ENCODE measurements around the gene PEPD.
"Not testable (repeated sequence)": the region's sequence is repeated elsewhere in the genome, so short reads cannot be mapped to it uniquely, and the experiment has no call there.

Gene PEPD

DNA sequence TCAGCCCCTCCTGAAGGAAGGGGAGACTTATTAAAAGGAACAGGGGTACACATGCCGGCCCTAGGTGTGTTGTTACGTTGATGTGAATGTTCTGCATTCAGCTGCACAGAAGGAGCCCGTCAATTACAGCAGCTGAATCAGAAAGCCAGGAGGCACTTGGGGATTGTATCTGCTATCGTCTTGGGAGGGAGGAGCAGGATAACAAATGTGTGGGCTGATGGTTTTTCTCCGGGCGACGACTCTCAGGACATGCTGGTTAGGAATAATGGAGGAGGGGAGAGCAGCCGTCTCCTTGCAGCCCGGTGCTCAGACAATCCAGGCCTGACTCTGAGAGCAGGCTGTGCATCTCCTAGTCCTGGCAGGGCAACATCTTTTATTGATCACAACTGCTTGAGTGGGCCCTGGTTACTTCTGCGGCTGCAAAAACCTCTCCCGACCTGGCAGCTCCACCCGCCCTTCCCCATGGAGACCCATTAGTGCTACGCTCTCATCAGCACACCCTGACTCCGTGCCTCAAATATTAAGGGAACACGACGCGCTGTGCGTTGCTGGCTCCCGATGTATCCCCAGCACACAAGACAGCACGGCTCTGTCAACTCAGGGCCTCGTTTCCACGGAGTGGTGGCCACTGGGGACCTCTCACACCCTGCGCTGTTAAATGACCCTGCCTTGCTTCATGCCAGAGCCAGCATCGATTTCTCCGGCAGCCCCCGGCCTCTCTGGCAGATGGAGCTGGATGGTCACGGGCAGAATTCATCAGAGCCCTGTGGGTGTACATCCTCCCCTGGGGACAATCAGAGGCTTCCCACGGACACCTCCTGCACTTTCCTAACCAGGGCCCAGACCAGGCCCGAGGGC lies 25.3 kb downstream of the PEPD start:
- no peak for DNase-seq

DNA sequence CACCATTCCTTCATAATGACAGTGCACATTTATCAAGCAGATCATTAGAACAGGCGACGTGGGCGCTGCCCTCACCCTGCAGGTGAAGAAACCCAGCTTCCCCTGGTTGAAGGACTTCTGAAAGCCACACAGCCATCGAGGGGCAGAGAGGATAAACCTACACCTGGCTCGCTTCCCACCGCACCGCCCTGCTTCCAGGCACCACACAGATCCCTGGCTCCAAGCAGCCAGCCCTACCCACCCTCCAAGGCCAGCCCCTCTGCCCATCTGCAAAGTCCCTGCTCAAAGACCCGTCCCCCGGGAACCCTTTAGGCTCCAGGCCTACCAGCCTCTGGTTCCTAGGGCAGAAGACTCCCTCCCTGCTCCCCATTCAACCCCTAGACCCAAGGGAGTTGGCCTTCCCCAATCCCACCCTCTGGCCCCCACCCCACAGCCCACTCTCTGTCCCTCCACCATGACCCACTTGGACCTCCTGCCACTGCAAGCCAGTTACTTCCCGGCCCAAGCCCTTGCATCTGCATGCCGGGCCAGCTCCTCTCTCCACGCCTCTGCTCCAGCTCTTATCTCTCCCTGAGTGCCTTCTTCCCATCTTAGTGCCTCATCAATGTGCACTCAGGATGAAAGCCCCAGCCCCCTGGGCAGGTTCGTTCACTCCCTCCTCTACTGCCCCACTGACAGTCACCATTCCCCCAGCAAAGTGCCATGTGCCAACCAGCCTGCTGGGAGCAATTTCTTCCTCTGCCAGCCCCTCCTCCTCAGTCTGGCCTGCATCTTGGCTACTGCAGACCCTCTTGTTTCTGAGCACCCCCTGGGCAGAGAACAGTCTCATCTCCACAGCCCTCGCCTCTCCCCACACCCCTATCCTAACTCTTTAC lies 28.0 kb downstream of the PEPD start:
- DNase-seq: no peak

DNA sequence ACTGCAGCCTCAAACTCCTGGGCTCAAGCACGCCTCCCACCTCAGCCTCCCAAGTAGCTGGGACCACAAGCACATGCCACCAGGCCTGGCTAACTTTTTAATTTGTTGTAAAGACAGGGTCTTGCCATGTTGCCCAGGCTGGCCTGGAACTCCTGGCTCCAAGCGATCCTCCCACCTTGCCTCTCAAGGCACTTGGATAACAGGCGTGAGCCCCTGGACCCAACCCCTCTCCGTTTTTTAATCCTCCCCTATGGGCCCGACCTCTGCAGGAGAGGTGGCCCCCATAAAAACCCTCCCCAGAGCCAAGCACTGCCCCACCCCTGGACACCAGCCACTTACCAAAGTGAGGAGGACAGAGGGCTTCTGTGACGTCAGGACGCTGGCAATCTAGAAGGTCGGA lies 28.6 kb downstream of the PEPD start:
- no peak for DNase-seq

DNA sequence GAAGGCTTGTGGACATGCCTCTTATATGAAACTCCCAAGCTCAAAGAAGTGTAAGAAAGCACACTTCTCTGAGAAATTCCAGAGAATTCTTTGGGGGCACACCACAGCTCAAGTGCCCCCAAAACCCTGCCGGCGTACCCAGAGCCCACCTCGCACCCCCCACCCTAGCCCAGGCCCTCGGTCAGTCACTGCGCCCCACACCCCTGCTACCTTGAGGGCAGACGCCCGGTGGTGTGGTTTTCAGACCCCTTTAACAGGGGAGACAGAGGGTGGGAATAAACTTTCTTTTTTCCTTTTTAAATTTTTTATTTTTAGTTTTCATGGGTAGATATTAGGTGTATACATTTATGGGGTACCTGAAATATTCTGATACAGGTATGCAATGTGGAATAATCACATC lies 29.5 kb downstream of the PEPD start:
- DNase-seq: no peak

DNA sequence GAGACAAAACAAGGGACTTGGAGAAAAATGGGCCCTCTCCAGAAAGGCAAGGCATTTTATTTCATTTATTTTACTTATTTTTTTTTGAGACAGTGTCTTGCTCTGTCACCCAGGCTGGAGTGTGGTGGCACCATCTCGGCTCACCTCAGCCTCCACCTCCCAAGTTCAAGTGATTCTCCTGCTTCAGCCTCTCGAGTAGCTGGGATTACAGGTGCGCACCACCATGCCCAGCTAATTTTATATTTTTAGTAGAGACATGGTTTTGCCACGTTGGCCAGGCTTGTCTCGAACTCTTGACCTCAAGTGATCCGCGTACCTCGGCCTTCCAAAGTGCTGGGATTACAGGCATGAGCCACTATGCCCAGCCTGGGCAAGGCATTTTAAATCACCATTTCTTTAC lies 31.0 kb downstream of the PEPD start:
- DNase-seq: not testable (repeated sequence)

DNA sequence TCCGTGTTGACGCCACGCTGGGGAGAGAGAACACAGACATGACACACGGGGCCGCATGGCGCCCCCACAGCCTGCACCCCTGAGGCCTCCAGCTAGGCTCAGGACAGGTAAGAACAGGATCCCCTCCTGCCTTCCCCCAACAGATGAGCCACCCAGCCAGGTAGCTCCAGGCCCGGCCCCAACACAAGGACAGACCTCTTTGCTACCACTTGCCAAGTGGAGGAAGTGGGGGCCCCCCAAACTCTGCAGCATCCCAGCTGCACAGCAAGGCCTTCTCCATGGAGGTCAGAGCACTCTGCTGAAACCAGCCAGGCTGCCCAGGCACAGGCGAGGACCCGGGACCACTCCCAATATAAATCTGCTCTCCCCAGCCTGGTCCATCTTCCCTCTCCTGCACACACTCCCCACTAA lies 31.5 kb downstream of the PEPD start:
- DNase-seq: no peak

DNA sequence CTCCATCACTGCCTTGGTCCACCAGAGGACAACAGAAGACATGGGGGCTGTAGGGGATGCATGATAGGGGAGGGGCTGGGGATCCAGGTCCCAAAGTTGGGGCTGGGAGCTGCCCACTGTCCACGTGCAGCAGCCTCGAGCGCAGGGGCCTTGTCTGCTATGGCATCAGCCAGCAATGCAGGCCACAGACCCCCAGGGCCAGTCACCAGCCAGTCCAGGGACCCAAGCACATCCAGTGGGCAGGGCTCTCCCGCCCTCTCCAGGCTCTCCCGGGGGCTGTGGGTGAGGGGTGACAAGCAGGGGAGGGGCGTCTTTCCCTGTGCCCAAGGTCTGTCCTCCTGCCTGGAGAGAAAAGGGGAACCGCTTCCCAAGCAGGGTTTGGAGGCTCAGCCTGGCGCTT lies 32.8 kb downstream of the PEPD start:
- no peak for DNase-seq

DNA sequence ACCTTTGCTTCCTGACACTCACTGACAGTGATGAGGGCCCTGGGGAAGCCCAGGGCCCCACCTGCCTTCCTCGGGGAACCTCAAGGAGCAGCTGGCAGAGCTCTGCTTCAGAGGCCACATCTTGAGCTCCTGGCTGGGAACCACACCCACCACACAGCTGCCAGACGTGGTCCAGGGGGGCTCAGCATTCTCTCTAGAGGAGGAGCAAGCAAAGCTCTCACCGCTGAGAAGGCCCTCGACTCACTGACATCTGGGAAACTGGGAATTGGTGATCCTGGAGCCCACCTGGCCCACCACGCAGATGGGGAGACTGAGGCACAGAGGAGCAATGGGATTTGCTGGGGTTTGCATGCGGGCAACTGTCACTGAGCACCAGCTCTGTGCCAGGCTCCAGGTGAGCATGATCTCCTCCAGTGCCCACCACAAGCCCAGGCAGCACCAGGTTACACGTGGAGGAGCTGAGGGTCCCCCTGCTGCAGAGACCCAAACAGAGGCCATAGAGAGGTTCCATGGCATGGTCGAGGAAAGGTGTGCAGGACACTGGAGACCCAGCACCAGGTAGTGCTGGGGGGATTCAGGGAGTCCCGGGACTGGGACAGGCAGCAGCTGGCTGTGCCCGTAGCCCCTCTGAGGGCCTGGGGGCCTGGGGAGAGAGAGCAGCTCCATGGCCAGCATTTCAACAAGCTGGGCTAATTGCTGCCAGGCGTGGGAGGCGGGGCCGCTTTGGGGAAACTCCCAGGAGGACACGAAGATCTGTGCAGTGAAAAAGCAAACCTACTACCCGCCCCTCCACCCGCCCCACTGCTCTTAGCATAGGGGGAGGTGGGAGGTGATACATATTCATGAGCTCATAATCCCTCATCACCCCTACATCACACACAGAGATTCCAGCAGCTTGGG lies 33.4 kb downstream of the PEPD start:
- DNase-seq: no peak

DNA sequence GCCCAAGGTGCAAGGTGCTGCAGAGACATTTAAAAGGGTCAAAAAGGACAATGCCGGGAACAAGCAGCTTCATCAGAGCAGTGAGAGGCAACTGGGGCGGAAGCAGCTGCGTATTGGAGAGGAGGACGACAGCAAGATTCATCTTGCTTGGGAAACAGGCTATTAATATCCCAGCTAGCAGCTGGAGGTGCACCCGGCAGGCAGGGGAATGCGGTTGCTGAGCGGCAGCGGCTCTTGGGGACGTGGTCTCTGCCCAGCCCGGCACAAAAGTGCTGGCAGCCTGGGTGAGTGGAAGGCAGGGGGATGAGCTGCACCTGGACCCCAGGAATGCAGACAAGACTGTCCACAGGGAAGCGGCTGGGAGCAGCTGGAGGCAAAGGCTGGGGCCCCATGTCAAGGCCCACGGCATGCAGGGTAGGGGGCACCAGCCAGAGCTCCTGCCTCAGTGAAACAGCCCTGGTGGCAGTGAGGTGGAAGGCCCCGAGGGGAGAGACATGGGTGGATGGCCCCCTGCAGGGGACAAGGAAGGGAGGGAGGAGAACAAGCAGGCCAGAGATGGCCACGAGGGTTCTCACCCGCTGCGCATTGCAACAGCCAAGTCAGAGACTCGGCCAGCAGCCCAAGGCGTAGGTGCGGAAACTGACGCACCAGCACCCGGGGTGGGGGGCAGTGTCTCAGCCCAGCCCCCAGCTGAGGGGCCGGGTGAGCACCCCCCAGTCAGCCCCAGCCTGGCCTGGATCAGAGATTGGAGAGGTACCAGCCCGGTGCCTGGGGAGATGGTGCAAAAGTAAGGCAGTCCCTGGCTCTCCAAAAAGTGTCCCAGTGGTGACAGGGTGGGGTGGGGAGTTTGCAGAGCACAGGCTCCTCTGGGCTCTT lies 34.4 kb downstream of the PEPD start:
- DNase-seq: no peak

DNA sequence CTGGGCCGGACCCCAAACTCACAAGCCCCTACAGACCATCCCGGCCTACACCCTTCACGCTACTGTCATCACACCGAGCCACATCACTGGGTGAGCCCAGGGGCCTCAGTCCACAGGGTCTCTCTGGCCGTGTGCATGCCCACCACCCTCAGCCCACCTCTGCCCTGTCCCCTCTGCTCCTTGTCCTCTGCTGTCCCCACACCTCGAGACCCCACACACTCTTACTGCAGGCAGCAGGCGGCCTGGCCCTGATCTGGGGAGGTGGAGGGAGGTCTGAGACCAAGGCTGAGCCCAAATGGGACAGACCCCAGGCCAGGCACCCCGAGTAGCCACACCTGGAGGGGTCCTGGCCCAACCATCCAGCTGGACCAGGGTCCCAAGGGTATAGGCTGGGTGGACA lies 35.2 kb downstream of the PEPD start:
- no peak for DNase-seq

DNA sequence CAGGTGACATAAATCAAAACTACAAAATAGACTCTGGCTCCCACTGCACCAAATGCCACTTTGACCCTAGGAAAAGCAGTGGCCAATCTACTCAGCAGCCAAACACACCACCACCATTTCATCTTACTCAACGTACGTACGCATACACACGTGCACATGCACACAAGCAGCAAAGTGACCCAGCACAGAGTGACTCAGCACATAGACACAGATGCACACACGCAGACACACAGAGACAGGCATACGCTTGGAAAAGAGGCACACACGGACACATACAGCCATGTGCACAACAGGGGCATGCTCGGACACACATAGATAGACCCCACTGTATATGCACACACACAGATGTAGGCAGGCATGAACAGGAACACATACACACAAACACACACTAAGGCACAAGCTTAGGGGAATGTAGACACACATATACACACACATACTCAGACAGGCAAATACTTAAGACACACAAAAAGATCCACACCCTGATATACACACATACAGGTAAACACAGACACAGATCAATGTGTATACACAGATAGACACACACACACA lies 37.3 kb downstream of the PEPD start:
- no peak for DNase-seq

DNA sequence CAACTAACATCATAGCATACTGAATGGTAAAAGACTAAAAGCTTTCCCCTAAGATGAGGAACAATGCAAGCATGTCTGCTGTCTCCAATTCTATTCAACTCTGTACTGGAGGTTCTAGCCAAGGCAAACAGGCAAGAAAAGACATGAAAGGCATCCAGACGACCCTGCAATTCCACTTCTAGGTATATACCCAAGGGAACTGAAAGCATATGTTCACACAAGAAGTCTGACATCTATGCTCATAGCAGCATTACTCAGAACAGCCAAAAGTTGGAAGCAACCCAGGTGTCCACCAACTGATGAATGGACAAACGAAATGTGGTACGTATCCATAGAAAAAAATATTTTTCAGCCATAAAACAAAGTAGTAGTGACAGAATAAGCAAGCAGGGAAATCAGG lies 39.1 kb downstream of the PEPD start:
- DNase-seq: no peak

DNA sequence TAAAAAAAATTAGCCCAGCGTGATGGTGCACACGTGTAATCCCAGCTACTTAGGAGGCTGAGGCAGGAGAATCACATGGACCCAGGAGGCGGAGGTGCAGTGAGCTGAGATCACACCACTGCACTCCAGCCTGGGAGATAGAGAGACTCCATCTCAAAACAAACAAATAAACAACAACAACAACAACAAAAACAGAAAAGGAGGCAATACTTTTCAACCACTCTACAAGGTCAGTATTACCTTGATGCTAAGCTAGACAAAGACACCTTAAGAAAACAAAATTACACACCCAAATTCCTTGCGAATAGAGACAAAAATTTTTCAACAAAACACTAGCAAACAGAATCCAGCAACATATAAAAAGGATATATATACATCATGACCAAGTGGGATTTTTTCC lies 39.7 kb downstream of the PEPD start:
- no peak for DNase-seq

DNA sequence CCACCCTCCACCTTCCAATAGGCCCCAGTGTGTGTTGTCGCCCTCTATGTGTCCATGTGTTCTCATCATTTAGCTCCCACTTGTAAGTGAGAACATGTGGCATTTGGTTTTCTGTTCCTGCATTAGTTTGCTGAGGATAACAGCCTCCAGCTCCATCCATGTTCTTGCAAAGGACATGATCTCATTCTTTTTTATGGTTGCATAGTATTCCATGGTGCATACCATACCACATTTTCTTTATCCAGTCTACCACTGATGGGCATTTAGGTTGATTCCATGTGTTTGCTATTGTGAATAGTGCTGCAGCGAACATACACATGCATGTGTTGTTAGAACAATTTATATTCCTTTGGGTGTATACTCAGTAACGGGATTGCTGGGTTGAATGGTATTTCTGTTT lies 42.0 kb downstream of the PEPD start:
- DNase-seq: not testable (repeated sequence)

DNA sequence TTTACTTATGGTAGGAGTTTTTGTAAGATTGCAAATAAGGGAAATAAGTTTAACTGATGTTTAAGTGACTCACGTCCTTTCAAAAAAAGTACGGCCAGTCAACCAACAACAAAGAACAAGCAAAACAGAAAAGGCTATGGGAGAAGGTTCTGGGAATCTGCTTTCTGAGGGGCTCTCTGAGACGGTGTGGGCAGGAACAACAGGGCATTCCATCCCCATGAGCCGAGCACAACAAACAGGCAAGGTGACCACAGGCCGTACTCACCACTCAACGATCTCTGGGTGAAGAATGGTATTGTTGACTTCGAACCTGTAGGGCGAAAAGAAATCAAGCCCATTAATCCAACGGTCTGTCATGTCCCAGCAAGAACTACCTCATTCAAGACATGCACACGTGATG lies 43.8 kb downstream of the PEPD start:
- DNase-seq: no peak

DNA sequence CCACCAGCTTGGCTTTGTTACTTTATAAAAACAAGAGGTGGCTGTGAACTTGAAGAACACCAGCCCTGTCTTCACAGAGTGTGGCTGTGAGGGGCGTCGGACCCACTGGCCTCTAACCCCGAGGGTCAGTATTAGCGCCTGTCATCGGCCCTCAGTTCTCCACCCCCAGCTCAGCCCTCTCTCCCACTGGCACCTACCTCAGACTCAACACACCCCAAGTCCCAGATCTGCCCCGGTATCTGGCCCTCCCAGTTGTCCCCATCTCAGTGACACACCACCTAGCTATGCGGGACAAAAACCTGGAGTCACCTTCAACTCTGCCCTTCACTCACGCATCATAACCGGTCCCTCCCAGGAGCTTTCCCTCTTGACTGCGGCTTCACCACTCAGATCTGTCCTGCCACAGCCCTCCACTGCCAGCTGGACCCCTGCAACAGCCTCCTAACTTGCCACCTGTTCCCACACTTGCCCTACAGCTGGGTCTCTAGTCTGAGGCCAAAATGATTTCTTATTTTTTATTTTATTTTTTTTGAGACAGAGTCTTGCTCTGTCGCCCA lies 45.4 kb downstream of the PEPD start:
- DNase-seq: no peak

DNA sequence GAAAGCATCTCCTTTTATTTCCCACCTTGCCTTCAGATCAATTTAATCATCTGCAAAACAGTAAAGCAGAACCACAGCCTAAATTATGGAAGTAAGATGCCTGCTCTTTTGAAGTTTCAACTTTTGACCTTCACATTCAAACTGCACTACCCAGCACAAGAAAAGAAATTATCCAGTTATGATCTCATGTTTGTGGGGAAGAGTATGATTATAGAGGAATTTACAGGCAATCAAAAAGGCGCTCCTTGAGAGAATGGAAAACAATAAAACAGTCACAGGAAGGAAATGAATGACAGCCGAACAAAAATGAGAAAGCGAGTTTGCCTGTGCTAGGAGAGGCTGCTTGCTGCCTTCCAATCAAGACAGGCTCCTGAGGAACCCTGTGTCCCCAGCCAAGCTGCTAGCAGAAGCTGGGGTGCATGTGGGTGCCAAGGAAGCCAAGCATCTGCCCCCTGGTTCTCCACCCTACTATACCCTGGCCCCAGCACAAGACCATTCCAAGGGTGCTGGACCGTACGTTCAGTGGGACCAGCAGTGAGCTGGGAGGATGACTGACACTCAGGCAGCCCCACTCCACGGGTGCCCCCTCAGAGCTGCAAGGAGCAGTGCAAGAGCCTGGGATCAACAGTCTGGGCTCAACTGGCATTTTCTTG lies 47.8 kb downstream of the PEPD start:
- DNase-seq: no peak

DNA sequence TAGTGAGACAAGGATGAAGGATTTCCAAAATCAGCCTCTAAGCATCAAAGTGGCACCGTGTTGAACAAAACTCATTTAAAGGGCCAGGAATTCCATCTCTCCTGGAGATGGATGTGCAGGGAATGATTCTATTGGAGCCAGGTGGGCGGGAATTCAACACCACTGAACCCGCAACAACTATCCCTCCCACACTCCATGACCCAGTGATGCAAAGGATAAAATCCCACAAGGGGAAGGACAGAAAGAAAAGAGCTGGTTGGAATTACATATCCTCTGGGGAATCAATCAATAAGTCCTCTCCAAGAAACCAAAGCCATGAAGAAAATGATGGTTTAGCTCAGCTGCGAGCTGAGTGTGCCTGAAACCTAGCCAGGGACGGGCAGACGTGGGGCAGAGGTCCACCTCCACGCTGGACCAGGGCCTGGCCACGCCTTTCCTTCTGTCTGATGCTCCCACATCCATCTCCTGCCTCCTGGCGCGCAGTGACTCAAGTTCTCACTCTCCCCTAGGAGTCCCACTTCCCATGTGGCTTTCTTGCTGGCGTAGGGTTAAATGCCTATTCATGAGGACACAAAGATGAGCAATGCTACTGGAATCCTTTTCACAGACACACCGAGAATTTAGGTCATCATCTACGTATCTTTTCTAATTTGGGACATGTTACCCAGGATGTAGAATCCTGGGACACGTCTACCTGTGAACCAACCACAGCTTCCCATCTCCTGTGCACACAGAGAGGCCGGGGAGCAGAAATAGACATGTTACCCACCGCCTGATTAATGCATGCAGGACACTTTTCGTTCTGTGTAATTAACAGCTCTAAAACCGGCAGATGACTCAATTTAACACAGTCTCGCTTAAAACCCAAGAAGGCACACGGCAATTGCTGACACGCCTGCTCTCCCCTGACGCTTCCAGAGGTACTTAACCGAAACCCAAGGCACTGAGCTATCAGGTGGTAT lies 48.6 kb downstream of the PEPD start:
- no peak for DNase-seq

DNA sequence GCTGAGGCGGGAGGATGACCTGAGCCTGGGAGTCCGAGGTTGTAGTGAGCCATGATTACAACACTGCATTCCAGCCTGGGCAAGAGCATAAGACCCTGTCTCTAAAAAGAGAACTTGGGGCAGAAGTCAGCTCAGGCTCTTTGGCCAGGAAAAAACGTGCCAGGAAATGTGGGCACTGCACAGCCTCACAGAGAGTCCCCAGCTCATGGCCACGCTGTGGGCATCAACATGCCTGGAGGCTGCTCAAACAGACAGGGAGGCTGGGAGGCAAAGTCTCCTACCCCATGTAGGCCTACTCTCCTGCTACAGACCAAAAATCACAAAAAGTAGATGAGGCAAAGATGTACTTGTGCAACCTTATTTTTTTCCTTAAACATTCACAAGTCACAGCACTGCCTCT lies 49.4 kb downstream of the PEPD start:
- DNase-seq: no peak

Data from DMS79 treated with DMSO at 0.1 percent for 48 hours (cell line).